Stimulated activated CD8-positive, alpha-beta memory T cell treated with anti-CD3 and anti-CD28 coated beads, Interleukin-7, amount 100 ng/mL, for 24 hours (primary cell): Measurements from ENCODE around the gene COL26A1.
"Not testable (repeated sequence)": the region's sequence is repeated elsewhere in the genome, so short reads cannot be mapped to it uniquely, and the experiment has no call there.

Source experiments
- DNase-seq: peaks from one replicate; pipeline ENCODE4 v3.0.0-alpha.2; 2020; ENCODE audit warnings: low read depth

COL26A1 gene

DNA sequence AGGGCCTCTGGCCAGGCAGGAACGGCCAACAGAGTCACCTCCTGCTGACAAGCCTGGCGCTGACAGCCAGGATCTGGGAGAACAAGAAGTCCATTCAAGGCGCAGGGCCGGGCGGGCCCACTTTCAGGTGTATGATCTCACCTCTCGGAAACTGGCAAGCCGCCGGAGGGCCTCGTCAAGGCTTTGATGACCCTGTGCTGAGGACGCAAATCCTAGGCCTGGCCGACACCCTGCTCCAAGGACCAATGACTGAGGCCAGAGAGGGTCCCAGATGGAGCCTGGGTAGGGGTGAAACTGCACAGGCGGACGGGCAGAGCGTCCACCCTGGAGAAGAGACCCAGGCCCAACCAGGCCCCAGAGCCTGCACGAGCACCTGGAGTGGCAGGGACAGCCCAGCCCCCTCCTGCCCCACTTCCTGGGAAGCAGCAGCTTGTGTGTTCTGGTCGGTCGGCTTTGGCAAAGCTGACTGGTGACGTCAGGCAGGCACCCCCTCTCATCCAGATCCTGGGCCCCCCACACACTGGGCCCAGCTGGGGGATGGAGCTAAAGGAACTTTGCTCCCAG is 235.8 kb downstream of the COL26A1 start:
- no peak for DNase-seq

DNA sequence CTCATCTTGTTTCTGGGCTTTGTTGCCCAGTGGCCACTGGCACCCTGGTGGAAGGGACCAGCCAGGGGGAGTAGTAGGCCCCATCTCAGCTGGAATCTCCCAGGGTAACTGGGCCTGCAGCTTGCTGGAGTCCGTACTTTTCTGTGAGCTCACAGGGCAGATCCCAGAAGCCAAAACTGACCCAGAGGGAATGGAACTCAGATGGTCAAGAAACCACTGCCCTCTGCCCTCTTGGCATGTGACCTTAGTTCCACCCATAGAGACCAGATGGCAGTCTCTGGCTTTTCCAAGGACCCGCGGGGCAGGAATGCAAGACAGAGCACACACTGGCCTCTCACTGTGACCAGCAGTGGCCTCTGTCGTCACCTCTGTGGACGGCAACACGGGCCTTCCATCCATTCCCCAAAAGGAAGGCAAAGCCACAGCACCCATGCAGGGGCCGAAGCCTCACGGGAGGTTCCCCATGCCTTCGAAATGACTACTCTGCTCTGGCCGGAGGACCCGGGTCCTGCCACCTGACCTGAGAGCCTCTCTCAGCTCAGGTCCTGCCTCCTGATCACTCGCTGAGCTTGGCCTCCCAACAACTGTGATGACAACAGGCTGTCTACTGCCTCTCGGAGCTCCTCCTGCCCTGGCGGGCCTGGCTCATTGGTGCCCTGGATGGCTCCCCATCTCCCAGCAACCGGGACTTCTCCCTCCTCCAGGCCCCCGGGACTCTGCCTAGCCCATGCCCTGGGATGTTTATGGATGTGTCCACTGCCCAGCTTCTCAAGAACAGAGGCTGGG is 236.5 kb downstream of the COL26A1 start:
- no peak for DNase-seq

DNA sequence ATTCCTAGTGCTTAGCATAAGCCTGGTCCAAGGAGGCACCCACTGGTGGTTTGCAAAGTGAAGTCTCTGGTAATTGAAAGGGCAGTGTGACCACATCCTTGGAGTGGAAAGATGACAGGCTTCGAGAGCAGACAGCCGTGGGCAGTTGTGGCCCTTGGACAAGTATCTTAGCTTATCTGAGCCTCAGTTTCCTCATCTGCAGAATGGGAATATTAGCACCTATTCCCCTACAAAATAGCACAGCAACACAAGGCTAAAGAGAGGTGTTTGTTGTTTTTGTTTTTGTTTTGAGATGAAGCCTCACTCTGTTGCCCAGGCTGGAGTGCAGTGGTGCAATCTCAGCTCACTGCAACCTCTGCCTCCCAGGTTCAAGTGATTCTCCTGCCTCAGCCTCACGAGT is 237.1 kb downstream of the COL26A1 start:
- no peak for DNase-seq

DNA sequence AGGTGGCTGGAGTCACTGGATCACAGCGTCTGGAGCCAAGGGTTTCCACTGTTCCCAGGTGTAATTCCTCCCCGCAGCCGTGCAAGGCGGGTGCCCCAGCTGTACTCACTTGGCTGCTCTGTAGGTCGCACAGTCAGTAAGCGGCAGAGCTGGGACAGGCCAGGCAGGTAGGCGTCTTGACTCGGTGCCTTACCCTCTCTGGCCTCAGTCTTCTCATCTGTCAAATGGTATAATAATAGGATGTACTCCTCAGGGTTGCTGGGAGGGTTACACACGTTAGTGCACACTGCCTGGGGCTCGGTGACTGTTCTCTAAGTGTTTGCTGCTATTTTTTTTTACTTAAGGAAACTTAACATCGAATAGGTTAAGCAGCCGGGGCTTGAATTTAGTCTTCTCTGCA is 239.4 kb downstream of the COL26A1 start:
- no peak for DNase-seq

DNA sequence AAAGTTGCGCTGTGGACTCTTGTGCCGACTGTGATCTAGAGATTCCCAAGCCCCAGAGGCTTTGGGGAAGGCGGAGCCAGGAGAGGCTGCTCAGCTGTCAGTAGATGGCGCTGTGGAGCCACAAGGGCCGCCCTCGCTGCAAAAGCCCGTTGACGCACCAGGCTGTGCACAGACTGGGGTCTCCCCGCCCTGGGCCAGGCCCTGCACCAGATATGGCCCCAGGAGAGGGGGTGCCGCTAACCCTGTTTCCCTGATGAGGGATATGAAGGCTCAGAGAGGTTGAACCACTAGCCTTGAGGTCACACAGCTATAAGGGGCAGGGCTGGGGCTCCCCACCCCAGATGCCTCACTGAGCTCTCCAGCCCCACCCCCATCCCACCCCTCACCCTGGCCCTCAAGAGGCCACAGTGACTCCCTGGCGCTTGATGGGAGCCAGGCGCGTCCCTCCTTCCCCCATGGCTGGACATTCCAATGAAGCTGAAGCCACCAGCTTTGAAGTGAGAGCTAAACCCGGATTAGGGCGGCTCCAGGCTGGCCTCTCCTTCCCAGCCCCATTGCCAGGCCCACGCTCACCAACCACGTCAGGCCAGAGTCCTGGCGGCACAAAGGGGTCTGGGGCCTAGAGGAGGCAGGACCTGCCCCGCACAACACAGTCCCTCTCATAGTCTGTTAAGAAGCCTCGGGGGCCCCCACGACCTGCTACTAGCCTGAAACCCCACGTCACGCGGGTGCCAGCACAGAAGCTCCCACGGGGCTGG is 240.0 kb downstream of the COL26A1 start:
- DNase-seq, result peak; percentile 33

DNA sequence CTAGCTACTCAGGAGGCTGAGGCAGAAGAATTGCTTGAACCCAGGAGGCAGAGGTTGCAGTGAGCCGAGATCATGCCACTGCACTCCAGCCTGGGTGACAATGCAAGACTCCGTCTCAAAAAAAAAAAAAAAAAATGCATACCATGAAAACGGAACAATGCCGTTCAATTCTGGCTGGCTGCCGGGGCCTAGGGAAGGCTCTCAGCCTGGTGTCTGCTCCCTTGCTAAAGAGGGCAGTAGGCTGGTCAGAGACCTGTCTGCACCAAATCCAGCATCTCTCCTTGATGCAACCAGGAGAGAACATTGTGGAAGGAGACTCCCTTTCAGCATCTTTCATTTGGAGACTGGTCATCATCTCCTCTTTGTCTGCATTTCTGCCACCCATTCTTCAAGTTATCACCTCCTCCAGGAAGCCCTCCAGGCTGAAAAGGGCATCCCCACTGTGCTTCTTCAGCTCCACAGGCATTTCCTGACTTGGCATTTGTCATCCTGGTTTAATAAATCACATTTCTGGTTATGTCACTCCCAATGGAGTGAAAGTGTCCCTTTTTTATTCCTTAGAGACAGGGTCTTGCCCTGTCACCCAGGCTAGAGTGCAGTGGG is 241.8 kb downstream of the COL26A1 start:
- no peak for DNase-seq

DNA sequence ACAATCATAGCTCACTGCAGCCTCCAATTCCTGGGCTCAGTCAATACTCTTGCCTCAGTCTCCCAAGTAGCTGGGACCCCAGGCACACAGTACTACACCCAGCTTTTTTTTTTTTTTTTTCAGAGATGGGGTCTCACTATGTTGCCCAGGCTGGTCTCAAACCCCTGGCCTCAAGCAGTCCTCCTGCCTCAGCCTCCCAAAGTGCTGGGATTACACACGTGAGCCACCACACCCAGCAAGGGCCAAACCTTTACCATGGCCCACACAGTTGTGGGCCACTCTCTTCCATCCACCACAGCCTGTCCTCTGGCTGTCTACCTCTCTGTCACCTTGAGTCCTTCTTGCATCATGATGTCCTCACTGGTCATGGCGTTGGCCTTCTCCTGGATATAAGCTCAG is 242.3 kb downstream of the COL26A1 start:
- DNase-seq, result not testable (repeated sequence)

DNA sequence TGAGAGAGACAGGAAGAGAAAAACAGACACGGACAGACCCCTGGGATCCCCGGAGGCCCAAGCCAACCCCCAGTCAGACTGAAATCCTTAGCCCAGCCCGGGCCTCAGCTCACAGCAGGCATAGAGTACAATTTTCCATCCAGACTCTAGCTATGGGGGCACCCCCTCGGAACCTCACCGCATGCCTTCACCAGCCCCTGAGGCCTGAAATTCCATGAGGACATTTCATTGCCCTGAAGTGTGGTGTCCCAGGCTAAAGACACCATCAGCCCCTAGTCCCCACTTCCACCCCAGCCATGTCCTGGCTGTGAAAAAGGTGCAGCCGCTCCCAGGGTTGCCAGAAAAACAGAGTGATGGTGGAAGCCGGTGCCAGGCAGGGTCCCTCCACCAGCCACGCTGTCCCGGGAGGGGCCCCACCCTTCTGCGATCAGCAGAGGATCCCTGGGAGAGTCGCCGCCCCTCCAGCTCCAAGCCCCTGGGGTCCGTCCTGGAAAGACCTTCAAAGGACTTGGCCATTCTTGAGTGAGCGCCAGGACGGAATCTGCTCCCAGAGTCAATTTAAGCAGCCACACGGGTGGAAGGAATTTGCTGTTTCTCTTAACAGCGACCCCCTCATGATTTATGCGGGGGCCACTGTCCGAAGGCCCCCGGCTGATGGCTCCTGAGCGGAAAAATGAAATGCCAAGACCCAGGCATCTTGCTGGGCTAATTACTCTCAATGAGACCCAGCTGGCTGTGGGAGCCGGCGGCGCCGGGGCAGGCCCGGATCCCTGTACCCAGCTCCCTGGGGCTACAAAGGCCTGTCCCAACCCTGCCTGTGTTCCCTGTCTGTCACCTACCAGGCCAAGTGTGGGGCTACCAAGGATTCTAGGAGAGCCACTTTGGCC is 243.2 kb downstream of the COL26A1 start:
- DNase-seq, result no peak

DNA sequence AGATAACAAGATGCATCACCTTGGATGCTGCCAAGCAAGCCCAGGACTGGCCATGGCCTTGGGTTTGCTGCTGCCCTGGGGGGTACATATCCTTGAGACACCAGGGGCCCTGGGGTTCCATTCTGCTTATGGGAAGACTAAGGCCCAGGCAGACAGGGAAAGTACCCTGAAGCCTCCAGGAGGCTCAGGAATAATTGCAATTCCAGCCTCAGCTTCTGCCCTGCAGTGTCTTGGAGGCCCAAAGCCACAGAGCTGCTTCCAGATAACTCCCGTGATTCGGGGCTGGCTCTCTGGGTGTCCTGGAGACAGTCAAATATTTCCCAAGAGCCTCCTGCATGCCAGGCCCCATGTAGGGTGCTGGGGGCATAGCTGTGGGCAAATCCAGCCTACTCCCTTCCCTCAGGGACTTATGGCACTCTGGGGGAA is 243.8 kb downstream of the COL26A1 start:
- DNase-seq, result no peak
